H1 (cell line): ENCODE data around the gene KRTAP4-7.
"Not testable (repeated sequence)": the region's sequence is repeated elsewhere in the genome, so short reads cannot be mapped to it uniquely, and the experiment has no call there.

Experiments
- BACH1 ChIP-seq: IDR thresholded peaks from 2 replicates; pipeline ENCODE4 v1.6.1; 2012; ENCODE audit warnings: low read length, improper control_type of control experiment
- CEBPB ChIP-seq: IDR thresholded peaks from 2 replicates; pipeline ENCODE4 v1.6.1; 2012; ENCODE audit warnings: low read depth, low read length
- CHD1 ChIP-seq: IDR thresholded peaks from 2 replicates; pipeline ENCODE4 v1.6.1; 2012; ENCODE audit warnings: low read depth, low read length, improper control_type of control experiment
- EZH2 ChIP-seq: fragments of 200-600 bp; sonication (generic); IDR thresholded peaks from 2 replicates; pipeline ENCODE4 v1.7.1; 2012; ENCODE audit warnings: low read depth, mild to moderate bottlenecking, moderate library complexity, low read length, inconsistent platforms; ENCODE audit not compliant: severe bottlenecking
- GABPA ChIP-seq: IDR thresholded peaks from 2 replicates; pipeline ENCODE4 v1.6.1; 2011; ENCODE audit warnings: mild to moderate bottlenecking, low read length, moderate library complexity, borderline replicate concordance; ENCODE audit not compliant: insufficient read depth
- POLR2A ChIP-seq, 2 experiments: IDR thresholded peaks; 1 replicate in 1 of 2; 2 replicates in 1 of 2; pipeline ENCODE4 v1.6.1; 2011; ENCODE audit warnings: low read depth in 2 of 2, low read length in 2 of 2, mild to moderate bottlenecking in 2 of 2; ENCODE audit errors: control extremely low read depth in 1 of 2
- POLR2AphosphoS5 ChIP-seq: IDR thresholded peaks from 2 replicates; pipeline ENCODE4 v1.6.1; 2011; ENCODE audit warnings: low read depth, low read length
- RAD21 ChIP-seq, 2 experiments: IDR thresholded peaks in 1 of 2; conservative IDR thresholded peaks in 1 of 2; 2 replicates each; pipeline ENCODE4 v1.6.1; 2011; ENCODE audit warnings: low read depth in 2 of 2, low read length in 2 of 2, improper control_type of control experiment in 1 of 2, inconsistent platforms in 1 of 2, mild to moderate bottlenecking in 1 of 2, moderate library complexity in 1 of 2
- SUZ12 ChIP-seq: fragments of 200-600 bp; sonication (generic); IDR thresholded peaks from 2 replicates; pipeline ENCODE4 v1.6.1; 2012; ENCODE audit warnings: mild to moderate bottlenecking, inconsistent platforms, low read length, moderate library complexity, mixed read lengths
- TF ChIP-seq, protein P1 (sequence below), 3 experiments: IDR thresholded peaks; 1 replicate in 2 of 3; 2 replicates in 1 of 3; pipeline versions ENCODE4 v1.5.1 to v1.6.1; 2011; ENCODE audit warnings: low read length in 3 of 3, mild to moderate bottlenecking in 3 of 3, inconsistent platforms in 2 of 3, low read depth in 1 of 3, moderate library complexity in 1 of 3; ENCODE audit not compliant: insufficient read depth in 1 of 3; ENCODE audit errors: control extremely low read depth in 1 of 3

DNA sequence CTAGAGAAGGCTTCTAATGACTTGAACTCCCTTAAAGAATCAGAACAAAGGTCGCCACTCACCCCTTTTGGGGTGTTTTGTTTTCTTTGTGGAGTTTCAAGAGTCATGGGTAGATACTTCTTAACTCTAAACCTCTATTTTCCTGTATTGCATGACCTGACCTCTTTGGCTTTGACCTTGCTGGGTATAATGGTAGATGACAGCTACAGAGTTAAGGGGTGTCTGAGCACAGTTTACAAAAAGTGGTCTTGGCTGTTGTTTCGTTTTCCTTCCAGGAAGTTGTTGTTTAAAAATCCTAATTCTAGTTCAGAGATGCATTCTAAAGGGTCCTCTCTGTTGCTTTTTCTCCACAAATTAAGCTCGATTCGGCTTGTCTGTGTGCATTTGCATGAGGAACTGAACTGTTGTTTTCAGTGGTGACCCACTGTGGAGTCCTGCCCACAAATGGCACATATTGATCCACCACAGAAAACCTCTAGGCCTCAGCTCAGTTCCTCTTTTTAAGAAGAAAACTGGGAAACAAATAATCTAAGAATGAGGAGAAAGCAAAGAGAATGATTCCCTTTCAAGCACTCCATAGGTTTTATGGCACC, 4.9 kb downstream of the KRTAP4-7 start:
- not testable (repeated sequence) for TF ChIP-seq POLR2A (IDR thresholded peaks at IDR 0.05; ENCODE audit: control extremely low read depth in 1 of 2, low read depth in 2 of 2, low read length in 2 of 2); RAD21 (IDR thresholded peaks at IDR 0.05 in 1 of 2, conservative IDR thresholded peaks at IDR 0.05 in 1 of 2; ENCODE audit: low read depth in 2 of 2, low read length in 2 of 2); SUZ12; POLR2AphosphoS5; BACH1; CHD1; EZH2; CEBPB; GABPA
- TF ChIP-seq, protein P1, sequence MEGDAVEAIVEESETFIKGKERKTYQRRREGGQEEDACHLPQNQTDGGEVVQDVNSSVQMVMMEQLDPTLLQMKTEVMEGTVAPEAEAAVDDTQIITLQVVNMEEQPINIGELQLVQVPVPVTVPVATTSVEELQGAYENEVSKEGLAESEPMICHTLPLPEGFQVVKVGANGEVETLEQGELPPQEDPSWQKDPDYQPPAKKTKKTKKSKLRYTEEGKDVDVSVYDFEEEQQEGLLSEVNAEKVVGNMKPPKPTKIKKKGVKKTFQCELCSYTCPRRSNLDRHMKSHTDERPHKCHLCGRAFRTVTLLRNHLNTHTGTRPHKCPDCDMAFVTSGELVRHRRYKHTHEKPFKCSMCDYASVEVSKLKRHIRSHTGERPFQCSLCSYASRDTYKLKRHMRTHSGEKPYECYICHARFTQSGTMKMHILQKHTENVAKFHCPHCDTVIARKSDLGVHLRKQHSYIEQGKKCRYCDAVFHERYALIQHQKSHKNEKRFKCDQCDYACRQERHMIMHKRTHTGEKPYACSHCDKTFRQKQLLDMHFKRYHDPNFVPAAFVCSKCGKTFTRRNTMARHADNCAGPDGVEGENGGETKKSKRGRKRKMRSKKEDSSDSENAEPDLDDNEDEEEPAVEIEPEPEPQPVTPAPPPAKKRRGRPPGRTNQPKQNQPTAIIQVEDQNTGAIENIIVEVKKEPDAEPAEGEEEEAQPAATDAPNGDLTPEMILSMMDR (IDR thresholded peaks at IDR 0.05; ENCODE audit: control extremely low read depth in 1 of 3, insufficient read depth in 1 of 3, low read depth in 1 of 3, low read length in 3 of 3) = not testable (repeated sequence)
